H1 (cell line): ENCODE data around the gene SPDYA. TPM values are rescaled to one million over a fixed set of nuclear protein-coding genes. Genes with fewer than 3 reads are reported as not detected.

ENCODE experiments used
- CTCF ChIA-PET: fragments of 300-600 bp; sonication (Branson Sonifier 250); formaldehyde crosslinking; loops from one replicate; lab custom pipeline; 2021; ENCODE audit not compliant: partially characterized antibody; lab: Charles Lee
- POLR2A ChIA-PET: fragments of 300-600 bp; sonication (Branson Sonifier 250); formaldehyde crosslinking; loops from one replicate; lab custom pipeline; 2021; ENCODE audit warnings: inconsistent platforms; ENCODE audit not compliant: partially characterized antibody; lab: Charles Lee
- DNase-seq, 2 experiments: peaks; one replicate each; pipeline versions ENCODE4 v3.0.0 to v3.0.0-alpha.2; 2010 to 2022; ENCODE audit warnings: low spot score in 2 of 2, low read depth in 1 of 2, mixed read lengths in 1 of 2
- FAIRE-seq: peaks from 2 replicates; lab custom pipeline; 2011; peaks lifted over from hg19 to GRCh38; lab: Jason Lieb, UNC
- H2AFZ ChIP-seq: 2 replicates; pipeline ENCODE4 v1.8.1; 2012; ENCODE audit warnings: low read length, inconsistent platforms
- H2AK5ac ChIP-seq: 2 replicates; pipeline ENCODE4 v1.6.1; 2013; ENCODE audit warnings: low read depth, low read length
- H2BK120ac ChIP-seq: replicated peaks from 2 replicates; pipeline ENCODE3; 2013; ENCODE audit warnings: low read depth, low read length, inconsistent platforms
- H2BK12ac ChIP-seq: 2 replicates; pipeline ENCODE4 v1.6.1; 2013; ENCODE audit warnings: low read depth, low read length
- H2BK15ac ChIP-seq: 2 replicates; pipeline ENCODE4 v1.6.1; 2013; ENCODE audit warnings: low read length
- H2BK20ac ChIP-seq: 2 replicates; pipeline ENCODE4 v1.6.1; 2013; ENCODE audit warnings: low read length
- H2BK5ac ChIP-seq: 2 replicates; pipeline ENCODE4 v1.6.1; 2013; ENCODE audit warnings: low read depth, low read length
- H3K14ac ChIP-seq: 2 replicates; pipeline ENCODE4 v1.6.1; 2013; ENCODE audit warnings: inconsistent platforms; ENCODE audit not compliant: insufficient read length
- H3K18ac ChIP-seq: 2 replicates; pipeline ENCODE4 v1.6.1; 2013; ENCODE audit warnings: low read length; ENCODE audit errors: extremely low read depth
- H3K23ac ChIP-seq: 2 replicates; pipeline ENCODE4 v1.6.1; 2013; ENCODE audit warnings: inconsistent platforms; ENCODE audit not compliant: insufficient read length
- H3K23me2 ChIP-seq: 2 replicates; pipeline ENCODE4 v1.6.1; 2013; ENCODE audit warnings: low read depth, low read length
- H3K27ac ChIP-seq: 2 replicates; pipeline ENCODE4 v1.6.1; 2011; ENCODE audit warnings: low read depth, low read length, inconsistent platforms
- H3K27me3 ChIP-seq, 4 experiments: replicated peaks in 1 of 4; 1 replicate in 1 of 4; 2 replicates in 3 of 4; pipeline versions ENCODE4 v1.6.1 to v1.8.1; 2011 to 2013; ENCODE audit warnings: low read length in 3 of 4, mild to moderate bottlenecking in 3 of 4, inconsistent platforms in 2 of 4, mixed read lengths in 2 of 4, moderate library complexity in 1 of 4; ENCODE audit not compliant: control insufficient read depth in 3 of 4, insufficient read depth in 3 of 4; ENCODE audit errors: extremely low read depth in 1 of 4
- H3K36me3 ChIP-seq, 4 experiments: 2 replicates each; pipeline versions ENCODE4 v1.6.1 to v1.8.1; 2011 to 2013; ENCODE audit warnings: mild to moderate bottlenecking in 4 of 4, low read length in 3 of 4, moderate library complexity in 2 of 4, control low read depth in 1 of 4, inconsistent platforms in 1 of 4; ENCODE audit not compliant: insufficient read depth in 4 of 4, control insufficient read depth in 2 of 4
- H3K4ac ChIP-seq: replicated peaks from 2 replicates; pipeline ENCODE3; 2013; ENCODE audit warnings: low read length, low read depth, mixed read lengths, inconsistent platforms; ENCODE audit not compliant: insufficient read length
- H3K4me1 ChIP-seq, 4 experiments: replicated peaks in 1 of 4; 1 replicate in 1 of 4; 2 replicates in 3 of 4; pipeline versions ENCODE4 v1.6.1 to v1.8.1; 2011 to 2013; ENCODE audit warnings: low read length in 3 of 4, inconsistent platforms in 2 of 4, mixed read lengths in 1 of 4; ENCODE audit not compliant: insufficient read depth in 4 of 4, control insufficient read depth in 3 of 4
- H3K4me2 ChIP-seq, 2 experiments: 2 replicates each; pipeline versions ENCODE4 v1.6.1 to v1.8.1; 2011 to 2013; ENCODE audit warnings: low read depth in 2 of 2, low read length in 2 of 2, control low read depth in 1 of 2, inconsistent platforms in 1 of 2, mild to moderate bottlenecking in 1 of 2; ENCODE audit not compliant: insufficient read depth in 1 of 2
- H3K4me3 ChIP-seq, 4 experiments: fragments of 200-600, 300-600 bp in 1 of 4; sonication (generic), shearing (Covaris generic), sonication (Bioruptor Twin) in 1 of 4; 2 replicates each; pipeline versions ENCODE4 v1.5.1 to v1.8.1; 2011 to 2016; ENCODE audit warnings: low read length in 4 of 4, low read depth in 3 of 4, control low read depth in 2 of 4, inconsistent platforms in 2 of 4, mild to moderate bottlenecking in 2 of 4, mixed read lengths in 1 of 4, moderate library complexity in 1 of 4; ENCODE audit not compliant: insufficient read depth in 2 of 4; ENCODE audit errors: extremely low read depth in 1 of 4
- H3K56ac ChIP-seq: replicated peaks from 2 replicates; pipeline ENCODE3; 2013; ENCODE audit warnings: low read depth, mild to moderate bottlenecking, mixed read lengths, low read length, inconsistent platforms; ENCODE audit not compliant: insufficient read length
- H3K79me1 ChIP-seq: 2 replicates; pipeline ENCODE4 v1.6.1; 2013; ENCODE audit warnings: low read depth, low read length, control low read depth
- H3K79me2 ChIP-seq, 2 experiments: 2 replicates each; pipeline versions ENCODE4 v1.6.1 to v1.8.1; 2012 to 2013; ENCODE audit warnings: low read length in 2 of 2, mild to moderate bottlenecking in 2 of 2, inconsistent platforms in 1 of 2; ENCODE audit not compliant: insufficient read depth in 2 of 2, control insufficient read depth in 1 of 2
- H3K9ac ChIP-seq, 4 experiments: replicated peaks in 1 of 4; 1 replicate in 1 of 4; 2 replicates in 3 of 4; pipeline versions ENCODE4 v1.6.1 to v1.8.1; 2011 to 2013; ENCODE audit warnings: low read depth in 3 of 4, low read length in 3 of 4, control low read depth in 2 of 4, mild to moderate bottlenecking in 2 of 4, moderate library complexity in 2 of 4, inconsistent platforms in 1 of 4; ENCODE audit errors: extremely low read depth in 1 of 4
- H3K9me3 ChIP-seq, 2 experiments: 2 replicates each; pipeline versions ENCODE4 v1.6.1 to v1.8.1; 2012 to 2013; ENCODE audit warnings: mild to moderate bottlenecking in 2 of 2, moderate library complexity in 2 of 2, control low read depth in 1 of 2, inconsistent platforms in 1 of 2, low read depth in 1 of 2, low read length in 1 of 2, mixed read lengths in 1 of 2; ENCODE audit not compliant: insufficient read depth in 2 of 2
- H4K20me1 ChIP-seq, 2 experiments: replicated peaks in 1 of 2; 2 replicates each; pipeline versions ENCODE3 to v1.8.1; 2011 to 2013; ENCODE audit warnings: inconsistent platforms in 2 of 2, low read length in 2 of 2, mild to moderate bottlenecking in 1 of 2; ENCODE audit not compliant: insufficient read depth in 2 of 2, control insufficient read depth in 1 of 2
- H4K5ac ChIP-seq: 2 replicates; pipeline ENCODE4 v1.6.1; 2013; ENCODE audit warnings: low read length, low read depth, mixed read lengths, inconsistent platforms; ENCODE audit not compliant: insufficient read length
- H4K8ac ChIP-seq: 2 replicates; pipeline ENCODE4 v1.8.0; 2013; ENCODE audit warnings: mild to moderate bottlenecking, moderate library complexity, low read length, inconsistent platforms; ENCODE audit not compliant: insufficient read depth; ENCODE audit errors: extremely low read depth
- H4K91ac ChIP-seq: replicated peaks from 2 replicates; pipeline ENCODE3; 2013; ENCODE audit warnings: low read length, mixed read lengths, inconsistent platforms; ENCODE audit not compliant: insufficient read length
- CHD2 ChIP-seq: IDR thresholded peaks from 2 replicates; pipeline ENCODE4 v1.6.1; 2012; ENCODE audit warnings: low read length, improper control_type of control experiment
- GABPA ChIP-seq: IDR thresholded peaks from 2 replicates; pipeline ENCODE4 v1.6.1; 2011; ENCODE audit warnings: mild to moderate bottlenecking, low read length, moderate library complexity, borderline replicate concordance; ENCODE audit not compliant: insufficient read depth
- KDM4A ChIP-seq: IDR thresholded peaks from one replicate; pipeline ENCODE4 v1.7.1; 2012; ENCODE audit warnings: low read depth, mild to moderate bottlenecking, moderate library complexity, low read length, inconsistent platforms; ENCODE audit not compliant: severe bottlenecking
- RAD21 ChIP-seq, 2 experiments: IDR thresholded peaks in 1 of 2; conservative IDR thresholded peaks in 1 of 2; 2 replicates each; pipeline ENCODE4 v1.6.1; 2011; ENCODE audit warnings: low read depth in 2 of 2, low read length in 2 of 2, improper control_type of control experiment in 1 of 2, inconsistent platforms in 1 of 2, mild to moderate bottlenecking in 1 of 2, moderate library complexity in 1 of 2
- RNF2 ChIP-seq: fragments of 200-900, 300-1000 bp; sonication (generic); IDR thresholded peaks from 2 replicates; pipeline ENCODE4 v1.7.1; 2016; ENCODE audit warnings: borderline replicate concordance, low read depth, mild to moderate bottlenecking, antibody characterized with exemption, low read length; ENCODE audit not compliant: poor library complexity, severe bottlenecking; ENCODE audit errors: missing control alignments
- TAF1 ChIP-seq: IDR thresholded peaks from 2 replicates; pipeline ENCODE4 v1.6.1; 2011; ENCODE audit warnings: mild to moderate bottlenecking, low read depth, low read length
- WGBS, 2 experiments: shearing (Covaris generic) in 1 of 2; methylation state at CpG; one replicate each; pipeline versions ENCODE4 v1.1.6 to v1.1.7; 2013 to 2015; ENCODE audit warnings: low lambda C conversion rate in 2 of 2, mixed read lengths in 2 of 2, inconsistent platforms in 1 of 2, low coverage in 1 of 2, missing lambda C conversion rate in 1 of 2; ENCODE audit not compliant: insufficient replicate concordance in 2 of 2, insufficient coverage in 1 of 2, insufficient read length in 1 of 2; ENCODE audit errors: extremely low coverage in 1 of 2, missing lambda C conversion rate in 1 of 2; 5-methylcytosine and 5-hydroxymethylcytosine counted together
- long read RNA-seq, 2 experiments: library from RNA in 1 of 2; library from capped mRNA in 1 of 2; stranded (forward); transcript quantifications; one replicate each; pipeline ENCODE4 v2.0.0, GENCODE V29; 2021; ENCODE audit warnings: inconsistent platforms in 1 of 2
- polyA minus RNA-seq, 3 experiments: library from RNA; depleted of rRNA, polyadenylated mRNA; stranded (reverse); fragments of >200 nt; gene quantifications; 1 replicate in 2 of 3; 2 replicates in 1 of 3; pipeline ENCODE4 v1.2.3, GENCODE V29; 2011
- polyA plus RNA-seq, 7 experiments: library from polyadenylated mRNA; depleted of rRNA in 3 of 7; stranded (reverse) in 5 of 7; unstranded in 2 of 7; fragments of >200 nt in 5 of 7; fragments of 200-250 nt in 2 of 7; gene quantifications; 1 replicate in 5 of 7; 2 replicates in 1 of 7; 4 replicates in 1 of 7; pipeline versions ENCODE4 v1.2.1 to v1.2.3, GENCODE V29; 2011 to 2013; ENCODE audit warnings: missing spikeins in 2 of 7, mixed read lengths in 2 of 7
- total RNA-seq: library from RNA; stranded (reverse); fragmentation: NEBNext Ultra II Directional; extraction: Animal tissue kit (Norgen Biotek cat#: 25700); gene quantifications from 2 replicates; pipeline ENCODE4 v1.2.1, GENCODE V29; 2021

The SPDYA gene
- total RNA-seq (0.27 and 0.35 TPM in 2 replicates), polyA plus RNA-seq (2011; rRNA removed) (0.09 and 0.12 TPM in 2 replicates), polyA minus RNA-seq (2011; rRNA and poly(A)+ RNA removed) (not detected in 2 replicates)
- 0.12 TPM for polyA plus RNA-seq (2011; cell fraction: cytosol; rRNA removed)
- 0.06 TPM for polyA plus RNA-seq (2011; cell fraction: nucleus; rRNA removed)
- 0.25 to 0.56 TPM (median 0.54 TPM) in 3 of 4 replicates, not detected in the other for polyA plus RNA-seq (2012, experiment 1 of 2)
- not detected for polyA plus RNA-seq (2012, experiment 2 of 2)
- polyA plus RNA-seq (2013, experiment 1 of 2) = 0.22 TPM
- 0.07 TPM for polyA plus RNA-seq (2013, experiment 2 of 2)
- 0.95 TPM for polyA minus RNA-seq (2011; cell fraction: cytosol; rRNA and poly(A)+ RNA removed)
- polyA minus RNA-seq (2011; cell fraction: nucleus; rRNA and poly(A)+ RNA removed) = 0.30 TPM
- long read RNA-seq, experiment 1, partial matches to known transcripts = 0 of 48 reads
- long read RNA-seq, experiment 1, other reads (novel, unspliced or antisense) = 48 of 48 reads
- long read RNA-seq, experiment 2, partial matches to known transcripts = 0 of 2 reads
- long read RNA-seq, experiment 2, other reads (novel, unspliced or antisense) = 2 of 2 reads

- ChIA-PET CTCF (interaction anchor here (0.5 to 1.2 kb wide), 3 partner anchors 10 to 1267 kb away, joined by 3 read pairs; no protein-coding TSS in a partner anchor), POLR2A (interaction anchor here (1.0 to 2.3 kb wide), 6 partner anchors 9 to 127 kb away, joined by 3 to 6 read pairs (median 4); partner anchors contain the start of genes PPP1CB and WDR43)
- Histone ChIP-seq H3K27me3 (peaks cover 9 to 18% (median 11%) of the 10 kb centered on the region in 4 experiments), H2BK20ac (no peak within 1 kb of the TSS), H3K9ac (peak within 1 kb of the TSS in 1 of 4 experiments; percentile 45; a peak in 2 of 7 replicates), H4K20me1 (peaks cover 0 to 5% of the 10 kb centered on the region in 2 experiments), H2BK120ac (no peak within 1 kb of the TSS), H2AFZ (peak within 1 kb of the TSS; percentile 89), H3K4ac (no peak within 1 kb of the TSS), H3K79me1 (no peaks in the 10 kb centered on the region), H4K8ac (peak within 1 kb of the TSS; percentile 90), H2AK5ac (no peak within 1 kb of the TSS), H3K23ac (no peak within 1 kb of the TSS), H3K79me2 (no peaks in the 10 kb centered on the region), H2BK12ac (peak within 1 kb of the TSS; percentile 50; the same call in 1 of the 2 replicates), H3K23me2 (peaks cover 6% of the 10 kb centered on the region; the same call in 1 of the 2 replicates), H2BK15ac (no peak within 1 kb of the TSS), H3K27ac (no peak within 1 kb of the TSS), H3K18ac (no peak within 1 kb of the TSS; the same call in none of the 2 replicates), H3K4me1 (peaks cover 0 to 3% (median 0%) of the 10 kb centered on the region in 4 experiments; a peak in 2 of 7 replicates), H3K14ac (no peak within 1 kb of the TSS), H3K4me3 (peak within 1 kb of the TSS; percentile 23 to 70 (median 63)), H2BK5ac (0 out of 2 replicates have a peak within 1 kb of the TSS, but pooled peaks have one; percentile 44), H3K56ac (no peak within 1 kb of the TSS), H4K5ac (peak within 1 kb of the TSS; percentile 34), H3K36me3 (no peaks in the 10 kb centered on the region), H3K9me3 (peaks cover 0 to 5% of the 10 kb centered on the region in 2 experiments; a peak in 1 of 4 replicates), H4K91ac (peak within 1 kb of the TSS; percentile 49), H3K4me2 (peak within 1 kb of the TSS; percentile 53 to 85)
- peak; percentile 34 to 86 for DNase-seq
- 5% methylated on average over 47 of the region's 97 CpGs; no CpG with 5 or more reads in 1 of the 2 experiments for WGBS, 2 experiments
- FAIRE-seq = no peak
- TF ChIP-seq CHD2 = 0 out of 2 replicates have a peak, but pooled peaks have one; percentile 24
- TF ChIP-seq RNF2 = peak; percentile 59
- TF ChIP-seq TAF1 = 0 out of 2 replicates have a peak, but pooled peaks have one; percentile 24
- TF ChIP-seq GABPA = 0 out of 2 replicates have a peak, but pooled peaks have one; percentile 17
- peak; percentile 99 for TF ChIP-seq KDM4A
- TF ChIP-seq RAD21 (IDR thresholded peaks at IDR 0.05 in 1 of 2, conservative IDR thresholded peaks at IDR 0.05 in 1 of 2; ENCODE audit: low read depth in 2 of 2, low read length in 2 of 2) = no peak
Measured at GRCh38 chr2:28810384-28811285, at the start of gene SPDYA. TSS of gene SPDYA (plus strand) at chr2:28810834. CDS start at chr2:28816015, 5,181 bp downstream.
